Kidney (tissue), 14 donors: ENCODE data around the gene DIAPH3. TPM values are rescaled to one million over a fixed set of nuclear protein-coding genes. Genes with fewer than 3 reads are reported as not detected.
A peak's percentile ranks its signal among the peaks of the same experiment; 100 is the strongest.

Experiments
- DNase-seq, 5 donors: peaks; one replicate each; pipeline ENCODE4 v3.0.0-alpha.2; 2013 to 2020
- FAIRE-seq: peaks from 2 replicates; lab custom pipeline; 2012; peaks lifted over from hg19 to GRCh38; lab: Jason Lieb, UNC
- H3K27ac ChIP-seq, 2 donors: one replicate each; pipeline ENCODE4 v1.7.0; 2013; ENCODE audit warnings: low read depth in 2 of 2, low read length in 2 of 2, inconsistent platforms in 1 of 2
- H3K27me3 ChIP-seq: one replicate; pipeline ENCODE4 v1.7.1; 2013; ENCODE audit warnings: low read length, inconsistent platforms; ENCODE audit not compliant: control insufficient read depth, insufficient read depth
- H3K36me3 ChIP-seq, 3 donors: one replicate each; pipeline versions ENCODE4 v1.7.0 to v1.7.1; 2013; ENCODE audit warnings: low read length in 3 of 3, control low read depth in 1 of 3, inconsistent platforms in 1 of 3; ENCODE audit not compliant: insufficient read depth in 3 of 3, control insufficient read depth in 2 of 3
- H3K4me1 ChIP-seq, 3 donors: one replicate each; pipeline versions ENCODE4 v1.7.0 to v1.7.1; 2013; ENCODE audit warnings: low read length in 3 of 3, inconsistent platforms in 1 of 3, low read depth in 1 of 3; ENCODE audit not compliant: control insufficient read depth in 2 of 3, insufficient read depth in 2 of 3
- H3K4me3 ChIP-seq, 3 donors: one replicate each; pipeline versions ENCODE4 v1.7.0 to v1.8.1; 2013; ENCODE audit warnings: low read length in 3 of 3, control low read depth in 1 of 3, inconsistent platforms in 1 of 3
- H3K9ac ChIP-seq, 3 donors: one replicate each; pipeline versions ENCODE4 v1.7.0 to v1.7.1; 2013; ENCODE audit warnings: low read length in 3 of 3, control low read depth in 1 of 3, inconsistent platforms in 1 of 3
- H3K9me3 ChIP-seq, 3 donors: one replicate each; pipeline versions ENCODE4 v1.7.0 to v1.7.1; 2013; ENCODE audit warnings: low read length in 3 of 3, control low read depth in 1 of 3, inconsistent platforms in 1 of 3; ENCODE audit not compliant: control insufficient read depth in 2 of 3, insufficient read depth in 1 of 3
- CTCF ChIP-seq: IDR thresholded peaks from 3 replicates; pipeline ENCODE4 v1.5.1; 2012; ENCODE audit warnings: mild to moderate bottlenecking, moderate library complexity, borderline replicate concordance; ENCODE audit not compliant: insufficient read depth; ENCODE audit errors: extremely low read depth
- intact Hi-C: fragments of 100-400 bp; cut with DNase I; formaldehyde crosslinking; loops from one replicate; pipeline ENCODE4 v1.11.1; 2022
- polyA plus RNA-seq: library from polyadenylated mRNA; stranded (reverse); fragments of 350-450 nt; fragmentation: Illumina TruSeq; extraction: RNeasy Lipid Tissue Mini Kit (QIAGEN cat#74804); gene quantifications from one replicate; pipeline ENCODE4 v1.2.3, GENCODE V29; 2014; ENCODE audit warnings: low read depth, low replicate concordance; ENCODE audit not compliant: insufficient read depth
- total RNA-seq: library from RNA; stranded (reverse); fragmentation: NEBNext Ultra II Directional; extraction: Animal tissue kit (Norgen Biotek cat#: 25700); gene quantifications from one replicate; pipeline ENCODE4 v1.2.1, GENCODE V29; 2021
- donor health status: control.
- donor health status: control.
- donor health status: control.
- donor health status: control.
- donor health status: control.
- donor health status: DM: yes; HTN: yes; CAD: no.
- donor health status: Normal renal cell carcinoma (clear cell type).

DIAPH3 gene
- total and polyA plus RNA-seq, 2 donors from 2014 or later = 2.0 to 2.7 TPM

- Histone ChIP-seq H3K27ac (no peak overlapping the region), H3K9ac (no peak overlapping the region), H3K36me3 (no peaks in the 10 kb centered on the region), H3K9me3 (no peaks in the 10 kb centered on the region), H3K27me3 (no peaks in the 10 kb centered on the region), H3K4me1 (no peaks in the 10 kb centered on the region), H3K4me3 (no peak overlapping the region)
- TF ChIP-seq CTCF = no peak
- intact Hi-C loops = no loop called here
- FAIRE-seq (no peak), DNase-seq (no peak)
Measured at GRCh38 chr13:59829690-59830089, 334.0 kb downstream of the DIAPH3 start.

DNA sequence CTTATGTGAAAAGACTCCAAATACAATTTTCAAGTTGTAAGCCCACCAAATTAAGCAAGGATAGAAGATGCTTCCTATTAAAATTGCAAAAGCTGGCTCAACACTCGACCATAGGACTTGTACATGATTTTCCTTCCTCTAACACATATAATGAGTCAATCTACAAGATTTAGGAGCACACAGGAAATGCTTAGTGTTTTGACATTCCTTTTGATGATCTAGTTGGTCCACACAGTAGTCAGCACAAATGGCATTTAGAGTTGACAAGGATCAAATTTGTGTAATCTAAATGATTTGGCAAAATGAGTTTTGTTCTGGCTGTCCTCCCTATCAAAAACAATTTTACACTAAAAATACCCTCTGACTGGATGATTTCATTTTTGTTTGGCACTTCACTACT lies 340.2 kb downstream of the DIAPH3 start:
- Histone ChIP-seq H3K9me3 (no peaks in the 10 kb centered on the region), H3K27me3 (no peaks in the 10 kb centered on the region), H3K27ac (no peak overlapping the region), H3K9ac (no peak overlapping the region), H3K4me1 (no peaks in the 10 kb centered on the region), H3K4me3 (no peak overlapping the region), H3K36me3 (no peaks in the 10 kb centered on the region)
- FAIRE-seq (no peak), DNase-seq (no peak)
- TF ChIP-seq CTCF = no peak
- intact Hi-C loops = no loop called here

DNA sequence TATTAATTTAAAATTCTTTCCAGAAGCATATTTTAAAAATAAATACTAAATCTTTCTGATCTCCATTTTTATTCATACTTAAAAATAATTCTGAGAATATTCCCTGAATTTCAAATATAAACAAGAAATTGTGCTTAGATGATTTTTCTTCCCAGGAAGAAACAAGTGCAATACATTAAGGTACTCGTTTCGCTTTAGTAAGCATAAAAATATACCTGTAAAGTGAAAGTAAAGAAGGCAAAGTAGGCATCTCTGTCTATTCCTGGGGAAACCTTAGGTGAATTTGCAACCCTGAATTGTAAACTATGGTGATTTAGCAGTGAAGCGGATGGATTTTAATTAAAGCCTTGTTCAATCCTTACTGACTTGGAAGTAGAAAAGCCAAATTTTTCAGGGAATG lies 354.2 kb downstream of the DIAPH3 start:
- no peak overlapping the region for H3K27ac ChIP-seq
- no peak overlapping the region for H3K9ac ChIP-seq
- FAIRE-seq = no peak
- TF ChIP-seq CTCF = no peak
- no peaks in the 10 kb centered on the region for H3K9me3 ChIP-seq
- no peak for DNase-seq
- H3K27me3 ChIP-seq = no peaks in the 10 kb centered on the region
- no peak overlapping the region for H3K4me3 ChIP-seq
- intact Hi-C loops = no loop called here
- no peaks in the 10 kb centered on the region for H3K36me3 ChIP-seq
- no peaks in the 10 kb centered on the region for H3K4me1 ChIP-seq

DNA sequence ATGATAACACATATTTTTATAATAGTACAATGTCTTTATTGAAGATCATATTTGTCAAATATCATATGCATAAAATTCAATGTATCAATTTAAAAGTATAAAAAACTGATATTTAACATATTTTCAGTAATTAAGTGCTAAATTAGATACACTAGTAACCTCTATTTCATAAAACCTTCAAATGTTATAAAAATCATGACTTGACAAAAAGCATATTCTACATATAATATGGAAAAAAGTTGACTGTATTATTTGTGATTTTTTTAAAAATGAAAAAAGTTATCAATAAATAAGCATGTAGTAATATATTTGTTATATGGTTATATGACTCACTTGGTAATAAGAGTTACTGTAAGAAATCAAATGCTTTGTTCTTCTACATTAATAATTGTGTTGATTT lies 356.9 kb downstream of the DIAPH3 start:
- FAIRE-seq (peak; percentile 86), DNase-seq (no peak)
- Histone ChIP-seq H3K4me1 (no peaks in the 10 kb centered on the region), H3K9ac (no peak overlapping the region), H3K4me3 (no peak overlapping the region), H3K27me3 (no peaks in the 10 kb centered on the region), H3K9me3 (no peaks in the 10 kb centered on the region), H3K36me3 (no peaks in the 10 kb centered on the region), H3K27ac (no peak overlapping the region)
- TF ChIP-seq CTCF = no peak
- intact Hi-C loops = no loop called here
